ENCODE data around the gene ANP32D.
"Not testable (repeated sequence)": the region's sequence is repeated elsewhere in the genome, so short reads cannot be mapped to it uniquely, and the experiment has no call there.

ANP32D gene

GRCh38 chr12:48512855-48513254 lies 40.5 kb downstream of the ANP32D start:
- Histone ChIP-seq H3K4me3 (no peak overlapping the region), H3K36me3 (ENCODE audit: insufficient read depth, low read length) (no peaks in the 10 kb centered on the region), H3K9ac (ENCODE audit: insufficient read length) (no peak overlapping the region), H3K27ac (no peak overlapping the region), H3K9me3 (ENCODE audit: low read depth, low read length) (no peaks in the 10 kb centered on the region; the same call in 1 of the 2 replicates)
- no peak for DNase-seq (ENCODE audit: low read depth, low spot score)
- no peak for TF ChIP-seq EZH2 (IDR thresholded peaks at IDR 0.05)
- no peak for TF ChIP-seq POLR2AphosphoS5 (IDR thresholded peaks at IDR 0.05; ENCODE audit: borderline replicate concordance, low read depth, low read length)

GRCh38 chr12:48514728-48515127 lies 42.4 kb downstream of the ANP32D start:
- TF ChIP-seq FOXP2 (optimal IDR thresholded peaks at IDR 0.05; ENCODE audit: control extremely low read depth, extremely low read length, insufficient read depth): no peak
- TF ChIP-seq POLR2AphosphoS5 (IDR thresholded peaks at IDR 0.05; ENCODE audit: borderline replicate concordance, low read depth, low read length): no peak
- no peak for TF ChIP-seq EZH2 (IDR thresholded peaks at IDR 0.05)
- DNase-seq (ENCODE audit: low read depth, low spot score): no peak
- no peak overlapping the region for H3K27ac ChIP-seq
- H3K9ac ChIP-seq (ENCODE audit: insufficient read length): no peak overlapping the region
- no peak overlapping the region for H3K4me3 ChIP-seq
- H3K36me3 ChIP-seq (ENCODE audit: insufficient read depth, low read length): no peaks in the 10 kb centered on the region
- H3K9me3 ChIP-seq (ENCODE audit: low read depth, low read length): no peaks in the 10 kb centered on the region; the same call in 1 of the 2 replicates

- H3K4me3 ChIP-seq; H3K9me3 ChIP-seq (ENCODE audit: low read depth, low read length); DNase-seq (ENCODE audit: low read depth, low spot score); H3K27ac ChIP-seq; H3K9ac ChIP-seq (ENCODE audit: insufficient read length); H3K36me3 ChIP-seq (ENCODE audit: insufficient read depth, low read length): not testable (repeated sequence)
Measured at GRCh38 chr12:48520381-48520780, 48.0 kb downstream of the ANP32D start.

All from SK-N-MC (cell line).